ENCODE measurements around the gene EDIL3. TPM values are rescaled to one million over a fixed set of nuclear protein-coding genes. Genes with fewer than 3 reads are reported as not detected.

The EDIL3 gene
- total and polyA plus RNA-seq, 9 of the 15 experiments (the other 6 are each of a cell fraction or from before 2014, with no cell fraction given) = 0.09 TPM; not detected in 8

DNA sequence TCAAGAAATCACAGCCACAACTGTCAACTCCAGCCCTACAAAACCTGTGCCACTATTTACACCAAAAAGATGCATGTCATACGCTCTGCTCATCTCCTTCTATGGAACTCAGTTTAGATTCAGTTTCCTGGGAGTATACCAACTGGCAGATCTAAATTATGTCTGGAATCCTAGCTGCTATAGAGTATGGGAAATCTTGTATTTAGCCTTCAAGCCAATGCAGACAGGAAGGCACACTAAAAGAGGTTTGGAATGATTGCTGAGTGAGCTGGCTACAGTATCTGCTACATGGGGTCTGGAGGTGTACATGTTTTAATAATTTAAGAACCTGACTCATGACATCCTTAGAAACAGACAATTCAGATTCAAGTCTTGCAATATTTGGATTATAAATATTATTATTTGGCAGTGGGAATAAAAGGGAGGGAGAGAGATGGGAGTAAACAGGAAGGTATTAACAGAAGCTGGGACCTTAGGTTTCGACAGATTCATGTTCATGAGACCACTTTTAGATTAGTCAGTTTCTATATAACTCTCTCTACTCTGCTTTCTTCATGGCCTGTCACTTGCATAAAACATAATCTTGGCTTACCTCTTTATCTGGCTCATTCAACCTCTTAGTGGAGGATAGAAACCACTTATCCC is 485.2 kb downstream of the EDIL3 start (continued):
- TF ChIP-seq, protein P1, sequence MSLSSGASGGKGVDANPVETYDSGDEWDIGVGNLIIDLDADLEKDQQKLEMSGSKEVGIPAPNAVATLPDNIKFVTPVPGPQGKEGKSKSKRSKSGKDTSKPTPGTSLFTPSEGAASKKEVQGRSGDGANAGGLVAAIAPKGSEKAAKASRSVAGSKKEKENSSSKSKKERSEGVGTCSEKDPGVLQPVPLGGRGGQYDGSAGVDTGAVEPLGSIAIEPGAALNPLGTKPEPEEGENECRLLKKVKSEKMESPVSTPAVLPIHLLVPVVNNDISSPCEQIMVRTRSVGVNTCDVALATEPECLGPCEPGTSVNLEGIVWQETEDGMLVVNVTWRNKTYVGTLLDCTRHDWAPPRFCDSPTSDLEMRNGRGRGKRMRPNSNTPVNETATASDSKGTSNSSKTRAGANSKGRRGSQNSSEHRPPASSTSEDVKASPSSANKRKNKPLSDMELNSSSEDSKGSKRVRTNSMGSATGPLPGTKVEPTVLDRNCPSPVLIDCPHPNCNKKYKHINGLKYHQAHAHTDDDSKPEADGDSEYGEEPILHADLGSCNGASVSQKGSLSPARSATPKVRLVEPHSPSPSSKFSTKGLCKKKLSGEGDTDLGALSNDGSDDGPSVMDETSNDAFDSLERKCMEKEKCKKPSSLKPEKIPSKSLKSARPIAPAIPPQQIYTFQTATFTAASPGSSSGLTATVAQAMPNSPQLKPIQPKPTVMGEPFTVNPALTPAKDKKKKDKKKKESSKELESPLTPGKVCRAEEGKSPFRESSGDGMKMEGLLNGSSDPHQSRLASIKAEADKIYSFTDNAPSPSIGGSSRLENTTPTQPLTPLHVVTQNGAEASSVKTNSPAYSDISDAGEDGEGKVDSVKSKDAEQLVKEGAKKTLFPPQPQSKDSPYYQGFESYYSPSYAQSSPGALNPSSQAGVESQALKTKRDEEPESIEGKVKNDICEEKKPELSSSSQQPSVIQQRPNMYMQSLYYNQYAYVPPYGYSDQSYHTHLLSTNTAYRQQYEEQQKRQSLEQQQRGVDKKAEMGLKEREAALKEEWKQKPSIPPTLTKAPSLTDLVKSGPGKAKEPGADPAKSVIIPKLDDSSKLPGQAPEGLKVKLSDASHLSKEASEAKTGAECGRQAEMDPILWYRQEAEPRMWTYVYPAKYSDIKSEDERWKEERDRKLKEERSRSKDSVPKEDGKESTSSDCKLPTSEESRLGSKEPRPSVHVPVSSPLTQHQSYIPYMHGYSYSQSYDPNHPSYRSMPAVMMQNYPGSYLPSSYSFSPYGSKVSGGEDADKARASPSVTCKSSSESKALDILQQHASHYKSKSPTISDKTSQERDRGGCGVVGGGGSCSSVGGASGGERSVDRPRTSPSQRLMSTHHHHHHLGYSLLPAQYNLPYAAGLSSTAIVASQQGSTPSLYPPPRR (CRISPR knock-in tag; IDR thresholded peaks at IDR 0.05; ENCODE audit: borderline replicate concordance) = no peak

DNA sequence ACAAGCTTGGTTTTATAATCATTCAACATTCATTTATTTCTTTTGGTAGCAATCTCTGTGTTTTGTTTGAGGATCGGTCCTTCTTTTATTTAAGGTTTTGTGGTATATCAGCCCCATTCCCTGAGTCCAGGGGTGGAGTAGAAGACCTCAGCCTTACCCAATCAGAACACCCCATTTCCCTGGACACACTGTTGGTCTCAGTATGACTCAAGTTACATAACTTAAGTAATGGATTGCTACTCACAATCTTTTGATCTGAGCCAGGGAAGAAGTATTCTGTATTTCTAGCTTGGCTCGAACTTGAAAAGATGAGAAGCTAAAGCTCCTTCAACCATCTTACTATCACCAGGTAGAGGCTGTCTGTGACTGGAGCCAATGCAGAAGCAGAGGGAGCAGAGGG is 488.8 kb downstream of the EDIL3 start:
- H3K79me2 ChIP-seq (ENCODE audit: control insufficient read depth, insufficient read depth, low read length) = no peaks in the 10 kb centered on the region
- BruUV-seq (replicated peaks) = no TSS peak
- TF ChIP-seq HDAC8 (tag; IDR thresholded peaks at IDR 0.05) (no peak), ZNF583 (CRISPR knock-in tag; IDR thresholded peaks at IDR 0.05) (no peak), DPF2 (IDR thresholded peaks at IDR 0.05) (no peak), PPARD (CRISPR knock-in tag; IDR thresholded peaks at IDR 0.05) (no peak), ZNF436 (CRISPR knock-in tag; IDR thresholded peaks at IDR 0.05) (no peak), KAT8 (IDR thresholded peaks at IDR 0.05; ENCODE audit: low read depth) (no peak), FOXJ3 (CRISPR knock-in tag; IDR thresholded peaks at IDR 0.05) (no peak)
- TF ChIP-seq, protein P2, sequence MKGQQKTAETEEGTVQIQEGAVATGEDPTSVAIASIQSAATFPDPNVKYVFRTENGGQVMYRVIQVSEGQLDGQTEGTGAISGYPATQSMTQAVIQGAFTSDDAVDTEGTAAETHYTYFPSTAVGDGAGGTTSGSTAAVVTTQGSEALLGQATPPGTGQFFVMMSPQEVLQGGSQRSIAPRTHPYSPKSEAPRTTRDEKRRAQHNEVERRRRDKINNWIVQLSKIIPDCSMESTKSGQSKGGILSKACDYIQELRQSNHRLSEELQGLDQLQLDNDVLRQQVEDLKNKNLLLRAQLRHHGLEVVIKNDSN (CRISPR knock-in tag; IDR thresholded peaks at IDR 0.05) = no peak
- TF ChIP-seq, protein P3, sequence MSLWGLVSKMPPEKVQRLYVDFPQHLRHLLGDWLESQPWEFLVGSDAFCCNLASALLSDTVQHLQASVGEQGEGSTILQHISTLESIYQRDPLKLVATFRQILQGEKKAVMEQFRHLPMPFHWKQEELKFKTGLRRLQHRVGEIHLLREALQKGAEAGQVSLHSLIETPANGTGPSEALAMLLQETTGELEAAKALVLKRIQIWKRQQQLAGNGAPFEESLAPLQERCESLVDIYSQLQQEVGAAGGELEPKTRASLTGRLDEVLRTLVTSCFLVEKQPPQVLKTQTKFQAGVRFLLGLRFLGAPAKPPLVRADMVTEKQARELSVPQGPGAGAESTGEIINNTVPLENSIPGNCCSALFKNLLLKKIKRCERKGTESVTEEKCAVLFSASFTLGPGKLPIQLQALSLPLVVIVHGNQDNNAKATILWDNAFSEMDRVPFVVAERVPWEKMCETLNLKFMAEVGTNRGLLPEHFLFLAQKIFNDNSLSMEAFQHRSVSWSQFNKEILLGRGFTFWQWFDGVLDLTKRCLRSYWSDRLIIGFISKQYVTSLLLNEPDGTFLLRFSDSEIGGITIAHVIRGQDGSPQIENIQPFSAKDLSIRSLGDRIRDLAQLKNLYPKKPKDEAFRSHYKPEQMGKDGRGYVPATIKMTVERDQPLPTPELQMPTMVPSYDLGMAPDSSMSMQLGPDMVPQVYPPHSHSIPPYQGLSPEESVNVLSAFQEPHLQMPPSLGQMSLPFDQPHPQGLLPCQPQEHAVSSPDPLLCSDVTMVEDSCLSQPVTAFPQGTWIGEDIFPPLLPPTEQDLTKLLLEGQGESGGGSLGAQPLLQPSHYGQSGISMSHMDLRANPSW (CRISPR knock-in tag; IDR thresholded peaks at IDR 0.05) = no peak
- TF ChIP-seq, protein P4, sequence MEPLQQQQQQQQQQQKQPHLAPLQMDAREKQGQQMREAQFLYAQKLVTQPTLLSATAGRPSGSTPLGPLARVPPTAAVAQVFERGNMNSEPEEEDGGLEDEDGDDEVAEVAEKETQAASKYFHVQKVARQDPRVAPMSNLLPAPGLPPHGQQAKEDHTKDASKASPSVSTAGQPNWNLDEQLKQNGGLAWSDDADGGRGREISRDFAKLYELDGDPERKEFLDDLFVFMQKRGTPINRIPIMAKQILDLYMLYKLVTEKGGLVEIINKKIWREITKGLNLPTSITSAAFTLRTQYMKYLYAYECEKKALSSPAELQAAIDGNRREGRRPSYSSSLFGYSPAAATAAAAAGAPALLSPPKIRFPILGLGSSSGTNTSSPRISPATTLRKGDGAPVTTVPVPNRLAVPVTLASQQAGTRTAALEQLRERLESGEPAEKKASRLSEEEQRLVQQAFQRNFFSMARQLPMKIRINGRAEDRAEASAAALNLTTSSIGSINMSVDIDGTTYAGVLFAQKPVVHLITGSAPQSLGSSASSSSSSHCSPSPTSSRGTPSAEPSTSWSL (CRISPR knock-in tag; IDR thresholded peaks at IDR 0.05; ENCODE audit: borderline replicate concordance) = no peak

More for the DNA sequence above, 488.8 kb downstream of the EDIL3 start:
- Histone ChIP-seq H3K27me3 (ENCODE audit: control insufficient read depth in 2 of 2, insufficient read depth in 2 of 2, low read length in 2 of 2) (no peaks in the 10 kb centered on the region), H3K9me3 (replicated peaks; ENCODE audit: control insufficient read depth, insufficient read depth, low read depth, low read length) (no peaks in the 10 kb centered on the region), H3K36me3 (ENCODE audit: control insufficient read depth, insufficient read depth, low read length) (no peaks in the 10 kb centered on the region), H3K9me1 (ENCODE audit: control insufficient read depth, insufficient read depth, low read length) (no peaks in the 10 kb centered on the region), H3K4me1 (replicated peaks in 1 of 2; ENCODE audit: control insufficient read depth in 2 of 2, insufficient read depth in 2 of 2, low read length in 2 of 2) (no peaks in the 10 kb centered on the region), H3K4me2 (ENCODE audit: insufficient read depth, low read length) (no peak overlapping the region), H3K4me3 (no peak overlapping the region), H4K20me1 (replicated peaks; ENCODE audit: control insufficient read depth, insufficient read depth, low read length) (no peaks in the 10 kb centered on the region), H3K9ac (ENCODE audit: insufficient read depth in 1 of 2, low read depth in 2 of 2, low read length in 2 of 2) (no peak overlapping the region), H2AFZ (ENCODE audit: low read depth, low read length) (no peak overlapping the region), H3K27ac (ENCODE audit: extremely low read depth, low read depth, low read length) (no peak overlapping the region)
- FAIRE-seq (no peak), DNase-seq (ENCODE audit: extremely low read depth in 1 of 4, low spot score in 3 of 4) (no peak), ATAC-seq (no peak)
- intact Hi-C loops (cut with micrococcal nuclease) (no loop called here), in situ Hi-C loops (cut with MboI) (no loop called here)
- 3% methylated on average over 2 of the region's 2 CpGs for WGBS (ENCODE audit: insufficient coverage, low coverage, missing lambda C conversion rate)
- ChIA-PET POLR2A (no interaction called here), CTCF (ENCODE audit: low intra/inter-chr PET ratio) (no interaction called here)

Measured in K562 (cell line).